OCI-LY7 (cell line): ENCODE measurements around the gene CPNE7. TPM values are rescaled to one million over a fixed set of nuclear protein-coding genes. Genes with fewer than 3 reads are reported as not detected.

Experiments
- BruUV-seq: library from RNA; stranded (reverse); fragments of 400-500 nt; replicated peaks from 2 replicates; lab custom pipeline; 2021; lab: Mats Ljungman, UMichigan
- CTCF ChIA-PET: fragments of 300-600 bp; sonication (Branson Sonifier 250); formaldehyde crosslinking; loops from one replicate; lab custom pipeline; 2022; ENCODE audit warnings: antibody characterized with exemption; ENCODE audit not compliant: unreplicated experiment; lab: Charles Lee
- POLR2A ChIA-PET: fragments of 300-600 bp; sonication (Branson Sonifier 250); formaldehyde crosslinking; loops from one replicate; lab custom pipeline; 2022; ENCODE audit warnings: antibody characterized with exemption; lab: Charles Lee
- DNase-seq: peaks from one replicate; pipeline ENCODE4 v3.0.0-alpha.2; 2015; ENCODE audit warnings: low spot score
- H2AFZ ChIP-seq: fragments of 200-600 bp; sonication (generic), shearing (Covaris generic); 2 replicates; pipeline ENCODE4 v1.6.1; 2014; ENCODE audit warnings: mild to moderate bottlenecking, antibody characterized with exemption, low read length, moderate library complexity
- H3K27ac ChIP-seq: fragments of 200-600 bp; sonication (generic); 2 replicates; pipeline ENCODE4 v1.5.1; 2014; ENCODE audit warnings: mixed run types, low read depth, mild to moderate bottlenecking, moderate library complexity, low read length, inconsistent platforms; ENCODE audit not compliant: poor library complexity, severe bottlenecking
- H3K36me3 ChIP-seq: fragments of 200-600 bp; sonication (generic); 2 replicates; pipeline ENCODE4 v1.6.1; 2014; ENCODE audit warnings: mild to moderate bottlenecking, antibody characterized with exemption, low read length, moderate library complexity, mixed read lengths; ENCODE audit not compliant: insufficient read depth
- H3K4me1 ChIP-seq: fragments of 200-600 bp; sonication (generic); 2 replicates; pipeline ENCODE4 v1.5.1; 2014; ENCODE audit warnings: mild to moderate bottlenecking, low read length; ENCODE audit not compliant: insufficient read depth, poor library complexity, severe bottlenecking
- H3K4me2 ChIP-seq: fragments of 200-600 bp; sonication (generic); 2 replicates; pipeline ENCODE4 v1.6.1; 2014; ENCODE audit warnings: mild to moderate bottlenecking, low read length
- H3K4me3 ChIP-seq: fragments of 200-600 bp; sonication (generic); 2 replicates; pipeline ENCODE4 v1.5.1; 2014; ENCODE audit warnings: mild to moderate bottlenecking, low read depth, low read length; ENCODE audit not compliant: poor library complexity, severe bottlenecking
- H3K79me2 ChIP-seq: fragments of 200-600 bp; sonication (generic); 2 replicates; pipeline ENCODE4 v1.6.1; 2016; ENCODE audit warnings: low read depth, mild to moderate bottlenecking, low read length, moderate library complexity, mixed read lengths; ENCODE audit not compliant: insufficient read depth
- H3K9me2 ChIP-seq: fragments of 200-600 bp; sonication (generic); 2 replicates; pipeline ENCODE4 v1.6.1; 2016; ENCODE audit warnings: mild to moderate bottlenecking, low read length, mixed read lengths; ENCODE audit not compliant: insufficient read depth
- H3K9me3 ChIP-seq: fragments of 200-600 bp; sonication (generic); 2 replicates; pipeline ENCODE4 v1.6.1; 2014; ENCODE audit warnings: mild to moderate bottlenecking, mixed run types, low read length, mixed read lengths
- H4K20me1 ChIP-seq: fragments of 200-600 bp; sonication (generic); 2 replicates; pipeline ENCODE4 v1.6.1; 2014; ENCODE audit warnings: mild to moderate bottlenecking, antibody characterized with exemption, low read length, moderate library complexity, mixed read lengths; ENCODE audit not compliant: insufficient read depth
- CTCF ChIP-seq: fragments of 200-600 bp; sonication (generic); conservative IDR thresholded peaks from 2 replicates; pipeline ENCODE4 v1.5.1; 2014; ENCODE audit warnings: mild to moderate bottlenecking, antibody characterized with exemption, low read length, moderate library complexity, mixed read lengths
- EZH2phosphoT487 ChIP-seq: fragments of 200-600 bp; sonication (generic); IDR thresholded peaks from 2 replicates; pipeline ENCODE4 v1.6.1; 2018; ENCODE audit warnings: low read depth, borderline replicate concordance, mild to moderate bottlenecking, mixed run types, antibody characterized with exemption, low read length, moderate library complexity, mixed read lengths
- intact Hi-C: fragments of 100-400 bp; cut with micrococcal nuclease; formaldehyde crosslinking; loops from one replicate; pipeline ENCODE4 v1.10.0; 2022; ENCODE audit not compliant: unreplicated experiment
- total RNA-seq, 2 experiments: library from RNA; depleted of rRNA in 1 of 2; stranded (reverse); fragments of >200 nt in 1 of 2; shearing (Covaris generic) in 1 of 2; gene quantifications; 2 replicates each; pipeline ENCODE4 v1.2.3, GENCODE V29; 2014 to 2022

The CPNE7 gene
- total RNA-seq, 2 experiments from 2014 or later = not detected

DNA sequence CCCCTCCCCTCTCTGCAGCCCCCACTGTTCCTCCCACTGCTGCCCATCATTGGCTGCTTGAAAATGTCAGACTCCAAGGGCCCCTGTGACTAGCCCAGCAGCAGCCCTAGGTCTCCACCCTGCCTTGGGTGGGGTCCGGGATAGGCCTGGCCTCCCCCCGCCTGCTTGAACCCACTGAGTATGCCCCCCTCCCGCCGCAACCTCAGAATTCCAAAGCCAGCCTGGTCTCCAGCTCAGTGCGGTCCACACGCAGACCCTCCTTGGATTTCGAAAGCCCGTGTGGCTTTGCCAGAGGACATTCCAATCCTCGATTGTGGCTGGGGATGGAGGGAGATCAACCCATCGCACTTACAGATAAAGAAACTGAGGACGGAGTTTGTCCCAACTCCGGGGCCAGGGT is 44.3 kb downstream of the CPNE7 start:
- DNase-seq = no peak
- Histone ChIP-seq H3K4me2 (no peak overlapping the region), H3K4me3 (no peak overlapping the region), H2AFZ (no peak overlapping the region), H3K9me3 (no peaks in the 10 kb centered on the region), H4K20me1 (no peaks in the 10 kb centered on the region), H3K36me3 (no peaks in the 10 kb centered on the region), H3K9me2 (no peaks in the 10 kb centered on the region), H3K4me1 (no peaks in the 10 kb centered on the region), H3K79me2 (no peaks in the 10 kb centered on the region), H3K27ac (no peak overlapping the region)
- TF ChIP-seq EZH2phosphoT487 (no peak), CTCF (no peak)
- ChIA-PET POLR2A (no interaction called here), CTCF (no interaction called here)
- intact Hi-C loops = no loop called here
- no TSS peak for BruUV-seq

- Histone ChIP-seq H2AFZ (no peak overlapping the region), H3K36me3 (no peaks in the 10 kb centered on the region), H3K9me2 (no peaks in the 10 kb centered on the region), H3K27ac (no peak overlapping the region), H3K79me2 (no peaks in the 10 kb centered on the region), H4K20me1 (no peaks in the 10 kb centered on the region), H3K9me3 (no peaks in the 10 kb centered on the region), H3K4me1 (no peaks in the 10 kb centered on the region), H3K4me3 (no peak overlapping the region), H3K4me2 (no peak overlapping the region)
- TF ChIP-seq EZH2phosphoT487 (no peak), CTCF (no peak)
- intact Hi-C loops = no loop called here
- ChIA-PET CTCF (no interaction called here), POLR2A (no interaction called here)
- no peak for DNase-seq
- BruUV-seq = no TSS peak
These were observed 44.9 kb downstream of the CPNE7 start for GRCh38 chr16:89620406-89620841.

DNA sequence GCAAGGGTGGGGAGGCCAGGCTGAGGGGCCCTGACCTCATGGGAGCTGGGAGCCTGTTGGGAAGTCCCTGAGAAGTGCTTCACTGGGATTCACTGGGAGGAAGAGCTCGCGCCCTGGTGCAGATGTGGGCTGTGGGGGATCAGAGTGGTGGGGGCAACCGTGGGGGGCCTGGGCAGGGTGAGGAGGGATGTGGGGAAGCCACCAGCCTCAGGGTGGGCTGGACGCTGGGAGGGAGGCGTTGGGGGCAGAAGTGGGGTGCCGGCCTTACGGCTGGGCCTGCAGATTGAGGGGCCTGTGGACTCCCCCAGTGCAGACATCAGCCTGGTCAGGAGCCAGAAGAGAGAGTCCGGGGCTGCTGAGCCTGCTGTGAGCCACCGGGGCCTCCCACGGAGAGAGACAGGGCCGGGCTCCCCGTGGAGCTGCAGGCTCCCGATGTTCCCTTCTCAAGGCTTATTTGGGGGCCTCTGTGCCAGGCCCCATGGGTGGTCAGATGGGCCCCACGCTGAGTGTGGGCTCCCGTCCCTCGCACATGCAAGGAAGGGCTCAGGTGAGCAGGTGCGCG is 45.7 kb downstream of the CPNE7 start:
- BruUV-seq = no TSS peak
- no peak overlapping the region for H3K4me2 ChIP-seq
- H3K9me3 ChIP-seq = no peaks in the 10 kb centered on the region
- TF ChIP-seq CTCF (no peak), EZH2phosphoT487 (no peak)
- no peak overlapping the region for H3K4me3 ChIP-seq
- H4K20me1 ChIP-seq = no peaks in the 10 kb centered on the region
- H3K79me2 ChIP-seq = no peaks in the 10 kb centered on the region
- H3K36me3 ChIP-seq = no peaks in the 10 kb centered on the region
- CTCF ChIA-PET = no interaction called here
- no peak overlapping the region for H2AFZ ChIP-seq
- no peaks in the 10 kb centered on the region for H3K9me2 ChIP-seq
- no peaks in the 10 kb centered on the region for H3K4me1 ChIP-seq
- POLR2A ChIA-PET = interaction anchor here (0.6 kb wide), 1 partner anchor 41 kb away, joined by 3 read pairs; no protein-coding TSS in a partner anchor
- intact Hi-C loops = no loop called here
- DNase-seq = no peak
- no peak overlapping the region for H3K27ac ChIP-seq
